Activated T-helper 17 cell treated with anti-CD3 and anti-CD28 coated beads, Interleukin-2, amount 50 U/mL, for 72 hours (primary cell): ENCODE results near the gene KLRC2. TPM values are rescaled to one million over a fixed set of nuclear protein-coding genes. Genes with fewer than 3 reads are reported as not detected.
"Not testable (repeated sequence)": the region's sequence is repeated elsewhere in the genome, so short reads cannot be mapped to it uniquely, and the experiment has no call there.

Experiments
- ATAC-seq: fragments of 150-1000 bp; cut with Tn5 transposase; replicated peaks from 2 replicates; pipeline ENCODE4 v1.10.0; 2021; ENCODE audit warnings: mild to moderate bottlenecking, moderate library complexity
- H3K27ac Mint-ChIP-seq: one replicate; pipeline ENCODE4 v1.8.0; 2022; ENCODE audit warnings: mixed read lengths
- H3K27me3 Mint-ChIP-seq: one replicate; pipeline ENCODE4 v1.8.0; 2022; ENCODE audit warnings: mixed read lengths
- H3K36me3 Mint-ChIP-seq: one replicate; pipeline ENCODE4 v1.8.0; 2022; ENCODE audit warnings: low read depth, mild to moderate bottlenecking, mixed read lengths
- H3K4me1 Mint-ChIP-seq: one replicate; pipeline ENCODE4 v1.8.0; 2022; ENCODE audit warnings: mixed read lengths
- H3K4me3 Mint-ChIP-seq: one replicate; pipeline ENCODE4 v1.8.0; 2022; ENCODE audit warnings: mild to moderate bottlenecking, mixed read lengths
- H3K9me3 Mint-ChIP-seq: one replicate; pipeline ENCODE4 v1.8.0; 2022; ENCODE audit warnings: mixed read lengths
- total RNA-seq, 2 donors: library from RNA; stranded (reverse); gene quantifications; one replicate each; pipeline ENCODE4 v1.2.3, GENCODE V29; 2022

Gene KLRC2
- total RNA-seq = not detected

- not testable (repeated sequence) for H3K4me1 Mint-ChIP-seq, H3K27me3 Mint-ChIP-seq, H3K4me3 Mint-ChIP-seq, ATAC-seq, H3K27ac Mint-ChIP-seq, H3K36me3 Mint-ChIP-seq, H3K9me3 Mint-ChIP-seq
Measured at GRCh38 chr12:10435816-10436215, at the start of gene KLRC2. Gene KLRC2 (minus strand): TSS chr12:10436010. CDS start chr12:10435986, 24 bp downstream.

- not testable (repeated sequence) for H3K27ac Mint-ChIP-seq, H3K9me3 Mint-ChIP-seq, H3K4me1 Mint-ChIP-seq, H3K4me3 Mint-ChIP-seq, H3K36me3 Mint-ChIP-seq, ATAC-seq
- peaks cover 31% of the 10 kb centered on the region for H3K27me3 Mint-ChIP-seq
Measured at GRCh38 chr12:10481901-10482300, 46.1 kb upstream of the KLRC2 start.

- H3K9me3 Mint-ChIP-seq, H3K4me1 Mint-ChIP-seq, H3K36me3 Mint-ChIP-seq, H3K4me3 Mint-ChIP-seq, H3K27ac Mint-ChIP-seq, ATAC-seq, H3K27me3 Mint-ChIP-seq: not testable (repeated sequence)
Measured at GRCh38 chr12:10472808-10473207, 37.0 kb upstream of the KLRC2 start.

- H3K4me1 Mint-ChIP-seq = no peaks in the 10 kb centered on the region
- no peaks in the 10 kb centered on the region for H3K36me3 Mint-ChIP-seq
- no peak overlapping the region for H3K27ac Mint-ChIP-seq
- H3K27me3 Mint-ChIP-seq = peaks cover 16% of the 10 kb centered on the region
- no peak for ATAC-seq
- H3K9me3 Mint-ChIP-seq = no peaks in the 10 kb centered on the region
- no peak overlapping the region for H3K4me3 Mint-ChIP-seq
Measured at GRCh38 chr12:10469701-10470100, 33.9 kb upstream of the KLRC2 start.

GRCh38 chr12:10466311-10466710, 30.5 kb upstream of the KLRC2 start:
- Mint-ChIP-seq H3K27me3 (peaks cover 32% of the 10 kb centered on the region), H3K4me1 (no peaks in the 10 kb centered on the region), H3K4me3 (no peak overlapping the region), H3K36me3 (no peaks in the 10 kb centered on the region), H3K27ac (no peak overlapping the region), H3K9me3 (no peaks in the 10 kb centered on the region)
- ATAC-seq = no peak

GRCh38 chr12:10457760-10458159, 21.9 kb upstream of the KLRC2 start:
- Mint-ChIP-seq H3K4me1 (no peaks in the 10 kb centered on the region), H3K4me3 (no peak overlapping the region), H3K9me3 (peaks cover 9% of the 10 kb centered on the region), H3K27me3 (peaks cover 7% of the 10 kb centered on the region), H3K27ac (no peak overlapping the region), H3K36me3 (no peaks in the 10 kb centered on the region)
- ATAC-seq = no peak

- Mint-ChIP-seq H3K36me3 (no peaks in the 10 kb centered on the region), H3K9me3 (peaks cover 9% of the 10 kb centered on the region), H3K27me3 (peaks cover 3% of the 10 kb centered on the region), H3K27ac (no peak overlapping the region), H3K4me3 (no peak overlapping the region), H3K4me1 (no peaks in the 10 kb centered on the region)
- no peak for ATAC-seq
Measured at GRCh38 chr12:10456856-10457255, 21.0 kb upstream of the KLRC2 start.

- no peak for ATAC-seq
- Mint-ChIP-seq H3K36me3 (no peaks in the 10 kb centered on the region), H3K27ac (no peak overlapping the region), H3K4me1 (no peaks in the 10 kb centered on the region), H3K4me3 (no peak overlapping the region), H3K9me3 (peaks cover 9% of the 10 kb centered on the region), H3K27me3 (no peaks in the 10 kb centered on the region)
Measured at GRCh38 chr12:10455766-10456165, 20.0 kb upstream of the KLRC2 start.

- H3K9me3 Mint-ChIP-seq = peaks cover 9% of the 10 kb centered on the region
- no peak overlapping the region for H3K4me3 Mint-ChIP-seq
- H3K4me1 Mint-ChIP-seq = no peaks in the 10 kb centered on the region
- H3K27ac Mint-ChIP-seq = no peak overlapping the region
- ATAC-seq = no peak
- no peaks in the 10 kb centered on the region for H3K36me3 Mint-ChIP-seq
- no peaks in the 10 kb centered on the region for H3K27me3 Mint-ChIP-seq
Measured at GRCh38 chr12:10454531-10454930, 18.7 kb upstream of the KLRC2 start.

- H3K36me3 Mint-ChIP-seq = no peaks in the 10 kb centered on the region
- ATAC-seq = no peak
- H3K4me3 Mint-ChIP-seq = no peak within 1 kb of the TSS
- H3K27ac Mint-ChIP-seq = no peak within 1 kb of the TSS
- H3K27me3 Mint-ChIP-seq = peaks cover 3% of the 10 kb centered on the region
- peaks cover 9% of the 10 kb centered on the region for H3K9me3 Mint-ChIP-seq
- H3K4me1 Mint-ChIP-seq = no peaks in the 10 kb centered on the region
Measured at GRCh38 chr12:10453156-10453555, 17.3 kb upstream of the KLRC2 start, which contains the start of gene KLRC1. Gene KLRC1 (minus strand): TSS chr12:10453377. CDS start chr12:10451156, 2,221 bp downstream.

- H3K36me3 Mint-ChIP-seq = no peaks in the 10 kb centered on the region
- H3K4me1 Mint-ChIP-seq = no peaks in the 10 kb centered on the region
- no peak overlapping the region for H3K4me3 Mint-ChIP-seq
- no peak overlapping the region for H3K27ac Mint-ChIP-seq
- no peak for ATAC-seq
- H3K27me3 Mint-ChIP-seq = peaks cover 5% of the 10 kb centered on the region
- H3K9me3 Mint-ChIP-seq = no peaks in the 10 kb centered on the region
Measured at GRCh38 chr12:10448236-10448635, 12.4 kb upstream of the KLRC2 start.

GRCh38 chr12:10446052-10446451, 10.2 kb upstream of the KLRC2 start:
- not testable (repeated sequence) for H3K36me3 Mint-ChIP-seq, H3K27ac Mint-ChIP-seq, H3K27me3 Mint-ChIP-seq, H3K4me3 Mint-ChIP-seq, H3K9me3 Mint-ChIP-seq, H3K4me1 Mint-ChIP-seq
- ATAC-seq = peak; percentile 75

- not testable (repeated sequence) for H3K9me3 Mint-ChIP-seq, H3K4me3 Mint-ChIP-seq, H3K27ac Mint-ChIP-seq, H3K27me3 Mint-ChIP-seq, ATAC-seq, H3K36me3 Mint-ChIP-seq, H3K4me1 Mint-ChIP-seq
Measured at GRCh38 chr12:10441144-10441543, 5.3 kb upstream of the KLRC2 start.

GRCh38 chr12:10439608-10440274, 3.9 kb upstream of the KLRC2 start:
- not testable (repeated sequence) for H3K4me1 Mint-ChIP-seq, H3K9me3 Mint-ChIP-seq, ATAC-seq, H3K27me3 Mint-ChIP-seq, H3K27ac Mint-ChIP-seq, H3K4me3 Mint-ChIP-seq, H3K36me3 Mint-ChIP-seq

GRCh38 chr12:10437601-10438000, 1.8 kb upstream of the KLRC2 start:
- not testable (repeated sequence) for H3K27me3 Mint-ChIP-seq, H3K4me3 Mint-ChIP-seq, H3K36me3 Mint-ChIP-seq, H3K9me3 Mint-ChIP-seq, H3K4me1 Mint-ChIP-seq, H3K27ac Mint-ChIP-seq
- peak; percentile 19 for ATAC-seq

- not testable (repeated sequence) for H3K36me3 Mint-ChIP-seq, H3K4me1 Mint-ChIP-seq, H3K27me3 Mint-ChIP-seq, H3K9me3 Mint-ChIP-seq, H3K4me3 Mint-ChIP-seq, H3K27ac Mint-ChIP-seq
- peak; percentile 47 for ATAC-seq
Measured at GRCh38 chr12:10430623-10431022, 5.2 kb downstream of the KLRC2 start.
